NCI-H187 treated with DMSO at 0.1 percent for 48 hours (cell line): ENCODE data around the gene ACSF2.
A peak's percentile ranks its signal among the peaks of the same experiment; 100 is the strongest.

Experiments
- DNase-seq: peaks from one replicate; lab custom pipeline; 2025; lab: John Stamatoyannopoulos, UW

ACSF2 gene

GRCh38 chr17:50478391-50479381, 52.7 kb downstream of the ACSF2 start, which contains the start of gene RSAD1:
Gene RSAD1 (plus strand): TSS chr17:50478860. CDS start chr17:50478885, 25 bp downstream.
- peak; percentile 53 for DNase-seq

GRCh38 chr17:50479522-50480141, 53.6 kb downstream of the ACSF2 start:
- DNase-seq = peak; percentile 19

- no peak for DNase-seq
Observed at GRCh38 chr17:50480142-50480764, 54.2 kb downstream of the ACSF2 start.

- DNase-seq = no peak
Observed at GRCh38 chr17:50480854-50481490, 55.0 kb downstream of the ACSF2 start.

- no peak for DNase-seq
Observed at GRCh38 chr17:50481648-50482047, 55.6 kb downstream of the ACSF2 start.

- DNase-seq = no peak
Observed at GRCh38 chr17:50482110-50482509, 56.1 kb downstream of the ACSF2 start.

- no peak for DNase-seq
Observed at GRCh38 chr17:50482516-50482915, 56.5 kb downstream of the ACSF2 start.

GRCh38 chr17:50483266-50483665, 57.2 kb downstream of the ACSF2 start:
- no peak for DNase-seq

- DNase-seq = no peak
Observed at GRCh38 chr17:50484386-50485155, 58.6 kb downstream of the ACSF2 start.

GRCh38 chr17:50487213-50488096, 61.4 kb downstream of the ACSF2 start:
- DNase-seq = no peak

GRCh38 chr17:50488880-50489279, 62.9 kb downstream of the ACSF2 start:
- no peak for DNase-seq

GRCh38 chr17:50491505-50491904, 65.5 kb downstream of the ACSF2 start:
- no peak for DNase-seq

GRCh38 chr17:50492214-50492613, 66.2 kb downstream of the ACSF2 start:
- DNase-seq = no peak

- no peak for DNase-seq
Observed at GRCh38 chr17:50493744-50494143, 67.7 kb downstream of the ACSF2 start.

- no peak for DNase-seq
Observed at GRCh38 chr17:50495217-50495823, 69.3 kb downstream of the ACSF2 start.

GRCh38 chr17:50495918-50496317, 69.9 kb downstream of the ACSF2 start:
- no peak for DNase-seq

- no peak for DNase-seq
Observed at GRCh38 chr17:50498021-50498874, 72.2 kb downstream of the ACSF2 start.

- no peak for DNase-seq
Observed at GRCh38 chr17:50499270-50499669, 73.3 kb downstream of the ACSF2 start.

GRCh38 chr17:50499721-50500120, 73.7 kb downstream of the ACSF2 start:
- DNase-seq = no peak
